HG02970 (cell line): Measurements from ENCODE around the gene HS3ST4.
"Not testable (repeated sequence)": the region's sequence is repeated elsewhere in the genome, so short reads cannot be mapped to it uniquely, and the experiment has no call there.

Source experiments
- ATAC-seq: cut with Tn5 transposase; IDR thresholded peaks from one replicate; pipeline ENCODE4 v1.9.1; 2021; ENCODE audit warnings: mild to moderate bottlenecking, moderate library complexity, moderate number of reproducible peaks; ENCODE audit not compliant: unreplicated experiment, low FRiP score

HS3ST4 gene

GRCh38 chr16:25729188-25729915 lies 37.6 kb downstream of the HS3ST4 start:
- ATAC-seq, result no peak

DNA sequence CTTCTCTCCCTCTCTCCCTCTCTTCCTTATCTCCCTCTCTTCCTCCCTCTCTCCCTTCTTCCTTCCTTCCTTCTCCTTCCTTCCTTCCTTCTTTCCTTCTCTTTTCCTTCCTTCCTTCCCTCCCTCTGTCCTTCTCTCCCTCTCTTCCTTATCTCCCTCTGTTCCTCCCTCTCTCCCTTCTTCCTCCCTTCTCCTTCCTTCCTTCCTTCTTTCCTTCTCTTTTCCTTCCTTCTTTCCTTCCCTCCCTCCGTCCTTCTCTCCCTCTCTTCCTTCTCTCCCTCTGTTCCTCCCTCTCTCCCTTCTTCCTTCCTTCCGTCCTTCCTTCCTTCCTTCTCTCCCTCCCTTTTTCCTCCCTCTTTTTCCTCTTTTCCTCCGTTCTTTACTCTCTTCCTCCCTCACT lies 38.6 kb downstream of the HS3ST4 start:
- no peak for ATAC-seq

DNA sequence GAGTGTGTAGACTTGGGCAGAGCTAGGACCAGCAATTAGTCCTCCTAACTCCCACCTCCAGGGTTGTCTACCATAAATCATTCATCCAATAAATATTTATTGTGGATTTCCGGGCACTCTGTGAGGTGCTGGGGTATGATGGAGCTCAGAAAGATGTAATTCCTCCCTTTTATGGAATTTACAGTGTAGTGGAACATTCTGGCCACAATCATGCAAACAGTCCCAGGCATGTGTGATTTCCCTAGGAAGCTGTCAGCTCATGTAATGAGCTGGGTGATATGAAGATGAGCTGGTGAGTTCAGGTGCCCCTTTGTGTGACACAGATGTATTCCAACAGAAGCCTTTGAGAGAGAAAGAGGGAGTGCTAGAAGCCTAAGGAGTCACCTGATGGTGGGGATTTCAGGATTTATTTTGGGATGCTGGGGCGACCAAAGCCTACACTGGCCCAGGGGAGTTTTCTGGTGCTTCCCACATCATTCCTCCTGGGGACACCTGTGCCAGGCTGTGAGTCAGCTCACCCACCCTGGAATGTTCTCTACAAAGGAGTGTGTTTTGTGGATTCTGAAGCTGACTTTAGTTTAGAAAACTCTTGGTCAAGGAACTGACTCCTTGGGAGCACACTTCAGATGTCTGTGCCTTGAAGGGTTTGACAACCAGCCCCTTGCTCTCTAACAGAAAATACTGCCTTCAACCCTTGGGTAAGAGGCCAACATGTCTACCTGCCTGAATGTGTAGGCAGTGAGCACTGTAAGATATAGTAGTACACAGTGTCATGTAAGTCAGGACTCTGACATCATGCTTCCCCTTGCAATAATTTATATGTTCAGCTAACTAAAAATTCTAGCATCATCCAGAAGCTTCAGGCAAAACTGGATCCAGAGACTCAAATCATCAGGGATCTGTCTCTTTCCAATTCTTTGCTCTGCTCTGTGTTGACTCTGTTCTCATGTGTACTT lies 42.9 kb downstream of the HS3ST4 start:
- ATAC-seq, result no peak

DNA sequence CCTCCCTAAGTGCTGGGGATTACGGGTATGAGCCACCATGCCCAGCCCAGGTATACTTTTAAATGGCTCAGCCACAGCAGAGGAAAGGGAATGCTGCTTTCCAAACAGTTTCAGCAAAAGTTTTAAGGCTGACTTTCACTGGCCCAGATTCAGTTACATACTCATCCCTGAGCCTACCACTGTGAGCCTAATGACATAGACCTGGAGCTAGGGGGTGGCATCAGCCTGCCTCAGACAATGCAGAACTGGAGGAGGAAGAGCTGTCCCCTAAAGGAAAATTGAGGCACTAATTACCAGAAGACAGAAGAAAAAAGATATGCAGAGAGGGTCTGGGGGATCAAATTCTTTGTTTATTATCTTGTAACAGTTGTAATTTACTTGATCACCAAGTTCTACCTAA lies 43.9 kb downstream of the HS3ST4 start:
- ATAC-seq, result no peak

DNA sequence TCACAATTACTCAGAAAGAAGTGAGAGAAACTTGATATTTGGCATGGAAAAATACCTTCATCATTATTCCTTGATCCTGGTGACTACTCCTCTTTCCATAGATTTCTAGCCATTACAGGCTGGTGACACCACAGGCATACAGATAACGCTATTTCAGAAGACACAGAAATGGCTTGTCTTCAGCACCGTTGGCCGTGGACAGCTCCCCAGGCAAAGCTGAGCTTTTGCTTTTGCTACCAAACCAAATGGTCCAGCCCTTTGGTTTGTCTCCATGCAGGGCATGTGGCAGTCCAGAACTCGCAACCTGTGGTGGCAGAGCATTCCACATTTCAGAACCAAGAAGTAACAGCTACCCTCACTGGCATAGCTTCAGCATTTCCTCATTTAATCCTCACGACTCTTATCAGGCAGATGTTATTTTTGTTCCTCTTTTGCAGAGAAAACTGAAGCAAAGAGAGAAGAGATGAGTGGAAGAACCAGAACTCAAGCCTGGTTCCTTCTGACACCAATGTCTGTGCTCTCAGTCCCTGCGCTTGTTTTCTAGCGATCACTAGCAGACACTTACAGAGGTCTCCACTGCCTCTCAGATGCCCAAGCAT lies 55.5 kb downstream of the HS3ST4 start:
- ATAC-seq, result no peak

DNA sequence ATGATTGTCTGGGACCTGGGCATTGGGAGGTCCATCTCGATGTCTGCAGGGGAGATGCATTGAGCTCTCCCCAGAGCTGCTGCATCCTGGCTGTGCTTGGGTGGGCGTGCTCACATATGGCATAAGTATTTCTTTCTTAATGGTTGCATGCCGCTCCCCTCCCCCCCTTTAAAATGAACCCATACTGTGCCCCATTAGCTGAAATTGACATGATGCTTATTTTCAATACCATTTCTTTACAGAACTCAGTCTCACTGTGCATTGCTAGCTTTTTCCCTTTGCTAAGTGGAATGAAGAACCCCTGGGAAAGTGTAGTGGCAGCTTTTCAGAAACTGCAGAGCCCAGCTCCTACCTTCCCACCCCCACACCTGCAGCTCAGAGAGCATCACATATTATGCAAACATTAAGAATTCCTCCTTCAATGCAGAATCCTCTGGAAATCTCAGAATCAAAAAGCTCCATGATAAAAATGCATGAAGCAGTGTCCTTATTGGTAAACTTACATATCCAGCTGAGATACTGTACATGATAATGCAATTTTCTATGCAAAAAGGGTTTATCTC lies 56.4 kb downstream of the HS3ST4 start:
- ATAC-seq, result no peak

- no peak for ATAC-seq
These were observed 58.9 kb downstream of the HS3ST4 start for GRCh38 chr16:25750488-25751216.

DNA sequence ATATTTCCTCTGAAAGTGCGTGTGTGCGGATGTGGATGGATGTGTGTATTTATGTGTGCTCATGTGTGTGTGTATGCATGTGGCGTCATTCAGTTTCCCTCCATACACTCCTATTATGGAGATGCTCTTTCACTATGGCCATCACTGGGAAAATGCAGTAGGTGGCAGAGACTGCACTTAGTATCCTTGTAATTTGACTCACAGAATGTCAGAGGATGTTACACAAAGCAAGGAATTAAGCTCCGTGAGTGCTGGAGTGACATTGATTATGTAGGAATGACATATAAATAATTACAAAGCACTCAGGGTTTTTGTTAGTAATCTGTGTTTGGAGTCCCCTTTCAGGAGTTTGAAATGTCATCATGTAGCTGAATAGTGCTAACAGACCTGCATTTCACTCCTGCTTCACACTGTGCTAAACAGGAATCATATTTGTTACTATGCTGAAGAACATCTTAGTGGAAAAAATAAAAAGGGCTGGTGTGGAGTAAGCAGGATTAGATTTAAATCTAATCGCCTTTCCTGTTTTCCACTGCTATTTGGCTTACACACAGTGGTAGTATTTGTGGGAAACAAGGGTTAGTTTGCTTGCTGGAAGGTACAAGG lies 59.6 kb downstream of the HS3ST4 start:
- ATAC-seq, result no peak

DNA sequence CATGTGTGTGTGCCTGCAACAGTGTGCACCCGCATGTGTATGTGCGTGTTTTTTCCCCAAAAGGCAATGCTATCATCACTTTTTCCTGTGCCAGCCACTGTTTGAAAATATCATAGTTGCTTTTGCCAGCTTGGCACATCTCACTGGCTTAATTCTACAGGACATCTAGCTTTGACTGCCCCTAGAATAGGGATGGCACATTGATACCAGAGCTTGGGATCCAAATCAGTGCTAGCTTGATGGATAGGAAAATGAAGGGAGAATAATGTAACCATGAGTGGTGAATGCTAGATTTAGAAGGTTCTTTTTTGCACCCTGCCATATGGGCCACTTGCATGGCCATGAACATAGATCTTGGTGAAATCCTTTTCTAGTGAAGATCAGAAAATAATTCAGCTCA lies 72.7 kb downstream of the HS3ST4 start:
- ATAC-seq, result no peak

- no peak for ATAC-seq
These were observed 79.5 kb downstream of the HS3ST4 start for GRCh38 chr16:25771216-25771615.

GRCh38 chr16:25771812-25772568 lies 80.2 kb downstream of the HS3ST4 start:
- ATAC-seq, result no peak

GRCh38 chr16:25776214-25776613 lies 84.5 kb downstream of the HS3ST4 start:
- ATAC-seq, result not testable (repeated sequence)

DNA sequence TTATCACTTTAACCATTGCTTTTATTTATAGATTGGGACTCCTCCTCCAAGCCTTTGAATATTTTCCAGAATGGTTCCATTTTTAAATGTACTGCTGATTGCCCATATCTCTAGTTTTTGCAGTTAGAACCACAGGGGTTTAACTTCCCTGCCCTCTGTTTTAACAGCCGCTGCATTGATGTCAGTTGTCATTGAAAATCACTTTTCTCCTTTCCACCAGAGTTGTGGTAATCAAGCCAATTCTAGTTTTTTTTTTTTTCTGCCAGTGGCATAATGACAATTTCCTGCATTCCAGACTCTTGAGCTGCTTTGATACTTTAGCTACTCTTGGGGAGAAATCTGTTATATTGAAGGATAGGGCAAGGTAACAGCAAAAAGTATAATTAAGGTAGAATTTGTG lies 91.5 kb downstream of the HS3ST4 start:
- ATAC-seq, result no peak

GRCh38 chr16:25785361-25785760 lies 93.6 kb downstream of the HS3ST4 start:
- no peak for ATAC-seq

DNA sequence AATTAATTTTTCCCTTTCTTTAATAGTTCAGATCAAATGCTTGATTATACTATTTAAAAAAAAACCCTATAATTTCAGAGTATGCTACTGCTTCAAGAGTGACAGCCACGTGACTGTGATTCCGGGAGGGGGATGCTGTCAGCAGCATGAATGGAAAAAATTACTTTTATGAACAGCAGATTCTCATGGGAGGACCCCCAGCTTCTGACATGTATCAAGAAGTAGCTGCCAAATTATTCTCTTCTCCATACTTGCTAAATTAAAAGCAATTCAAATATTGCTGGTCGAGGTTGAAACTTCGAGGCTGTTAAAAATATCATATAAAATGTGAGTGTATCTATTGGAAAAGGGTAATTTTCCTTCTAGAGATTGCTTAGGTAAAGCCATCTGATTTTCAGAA lies 95.0 kb downstream of the HS3ST4 start:
- ATAC-seq, result no peak

GRCh38 chr16:25788637-25789036 lies 96.9 kb downstream of the HS3ST4 start:
- ATAC-seq, result no peak

DNA sequence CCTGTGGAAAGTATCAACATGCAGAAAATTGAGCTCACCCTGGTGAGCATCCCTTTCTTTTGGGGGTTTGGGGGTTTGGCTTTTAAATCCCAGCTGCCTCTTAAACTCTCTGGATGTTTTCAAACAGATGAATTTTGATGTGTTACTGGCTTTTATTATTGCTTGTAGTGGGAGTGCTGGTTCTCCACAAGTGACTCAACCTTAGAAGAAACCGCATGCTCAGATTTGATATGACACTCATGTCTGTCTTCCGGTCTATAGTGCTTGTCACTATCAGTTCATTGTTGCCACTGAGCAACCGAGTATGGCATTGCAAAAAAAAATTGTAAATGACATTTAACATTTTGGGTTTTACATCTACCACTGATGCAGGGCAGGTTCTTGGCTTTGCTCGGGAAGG lies 104.5 kb downstream of the HS3ST4 start:
- ATAC-seq, result no peak

- ATAC-seq, result no peak
These were observed 106.3 kb downstream of the HS3ST4 start for GRCh38 chr16:25798065-25798464.

DNA sequence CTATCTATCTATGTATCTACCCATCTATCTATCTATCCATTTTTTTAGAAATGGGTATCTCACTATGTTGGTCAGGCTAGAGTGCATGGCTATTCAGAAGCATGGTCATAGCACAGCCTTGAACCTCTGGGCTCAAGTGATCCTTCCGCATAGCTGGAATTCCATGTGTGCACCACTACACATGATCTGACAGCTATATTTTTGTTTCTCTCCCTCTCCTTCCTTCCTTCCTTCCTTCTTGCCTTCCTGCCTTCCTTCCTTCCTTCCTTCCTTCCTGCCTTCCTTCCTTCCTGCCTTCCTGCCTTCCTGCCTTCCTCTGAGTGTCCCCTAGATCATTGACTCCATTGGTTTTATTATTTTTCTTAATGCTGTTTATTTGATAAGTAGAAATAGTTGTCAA lies 108.1 kb downstream of the HS3ST4 start:
- no peak for ATAC-seq
